Fibroblast of skin of scalp (primary cell): ENCODE measurements around the gene MAP2K4.

Experiments
- DNase-seq: peaks from one replicate; pipeline ENCODE4 v3.0.0-alpha.2; 2013

MAP2K4 gene

GRCh38 chr17:12178644-12179330, 158.1 kb downstream of the MAP2K4 start:
- DNase-seq, result no peak

- peak; percentile 69 for DNase-seq
Observed at GRCh38 chr17:12180644-12181261, 160.1 kb downstream of the MAP2K4 start.

- DNase-seq, result no peak
Observed at GRCh38 chr17:12187658-12188057, 167.0 kb downstream of the MAP2K4 start.

- DNase-seq, result no peak
Observed at GRCh38 chr17:12193144-12193735, 172.6 kb downstream of the MAP2K4 start.
